Neural progenitor cell (in vitro differentiated cells): ENCODE results near the gene GCAT. TPM values are rescaled to one million over a fixed set of nuclear protein-coding genes. Genes with fewer than 3 reads are reported as not detected.

Experiments used
- DNase-seq: peaks from one replicate; pipeline ENCODE4 v3.0.0-alpha.2; 2016; ENCODE audit warnings: low spot score
- H2AFZ ChIP-seq: fragments of 200-600 bp; sonication (generic); replicated peaks from 2 replicates; pipeline ENCODE4 v1.6.1; 2016; ENCODE audit warnings: antibody characterized with exemption
- H3F3A ChIP-seq: fragments of 200-600 bp; sonication (generic); 2 replicates; pipeline ENCODE4 v1.6.1; 2016; ENCODE audit warnings: antibody characterized with exemption, low read depth
- H3K27ac ChIP-seq: fragments of 200-600 bp; sonication (generic); 2 replicates; pipeline ENCODE4 v1.5.1; 2016; ENCODE audit warnings: mild to moderate bottlenecking
- H3K27me3 ChIP-seq: fragments of 200-600 bp; sonication (generic); 2 replicates; pipeline ENCODE4 v1.6.1; 2016; ENCODE audit warnings: mild to moderate bottlenecking, moderate library complexity
- H3K36me3 ChIP-seq: fragments of 200-600 bp; sonication (generic); 2 replicates; pipeline ENCODE4 v1.5.1; 2016
- H3K4me1 ChIP-seq: fragments of 200-600 bp; sonication (generic); 2 replicates; pipeline ENCODE4 v1.6.1; 2016; ENCODE audit warnings: mixed run types
- H3K4me2 ChIP-seq: fragments of 200-600 bp; sonication (generic); 2 replicates; pipeline ENCODE4 v1.6.1; 2016
- H3K4me3 ChIP-seq: fragments of 200-600 bp; sonication (generic); 2 replicates; pipeline ENCODE4 v1.5.1; 2016
- H3K79me2 ChIP-seq: fragments of 200-600 bp; sonication (generic); 2 replicates; pipeline ENCODE4 v1.6.1; 2016; ENCODE audit warnings: low read depth
- H3K9ac ChIP-seq: fragments of 200-600 bp; sonication (generic); 2 replicates; pipeline ENCODE4 v1.6.1; 2016
- H3K9me3 ChIP-seq: fragments of 200-600 bp; sonication (generic); 2 replicates; pipeline ENCODE4 v1.5.1; 2016; ENCODE audit warnings: low read depth
- H4K20me1 ChIP-seq: fragments of 200-600 bp; sonication (generic); 2 replicates; pipeline ENCODE4 v1.6.1; 2016; ENCODE audit warnings: low read depth
- H3K27ac Mint-ChIP-seq: 3 replicates; pipeline ENCODE4 v1.8.0; 2021; ENCODE audit warnings: mixed read lengths
- H3K27me3 Mint-ChIP-seq: 2 replicates; pipeline ENCODE4 v1.8.0; 2022; ENCODE audit warnings: low read depth, mild to moderate bottlenecking, inconsistent platforms, moderate library complexity, mixed read lengths; ENCODE audit not compliant: insufficient read depth
- H3K36me3 Mint-ChIP-seq: 3 replicates; pipeline ENCODE4 v1.8.0; 2021; ENCODE audit warnings: mixed read lengths
- H3K4me1 Mint-ChIP-seq: 3 replicates; pipeline ENCODE4 v1.8.0; 2021; ENCODE audit warnings: mixed read lengths
- H3K4me3 Mint-ChIP-seq: 3 replicates; pipeline ENCODE4 v1.8.0; 2021; ENCODE audit warnings: mild to moderate bottlenecking, moderate library complexity, mixed read lengths
- H3K9me3 Mint-ChIP-seq: 3 replicates; pipeline ENCODE4 v1.8.0; 2020; ENCODE audit warnings: mixed read lengths
- EZH2 ChIP-seq: fragments of 200-600 bp; sonication (generic); IDR thresholded peaks from 2 replicates; pipeline ENCODE4 v1.6.1; 2017; ENCODE audit warnings: antibody characterized with exemption, mild to moderate bottlenecking, moderate library complexity
- EZH2phosphoT487 ChIP-seq: fragments of 200-600 bp; sonication (generic); IDR thresholded peaks from 2 replicates; pipeline ENCODE4 v1.6.1; 2017; ENCODE audit warnings: antibody characterized with exemption
- total RNA-seq: library from RNA; depleted of rRNA; stranded (reverse); fragments of >200 nt; gene quantifications from 2 replicates; pipeline ENCODE4 v1.2.3, GENCODE V29; 2015; ENCODE audit warnings: low replicate concordance
- TF ChIP-seq, protein P1 (sequence below): fragments of 200-600 bp; sonication (generic); IDR thresholded peaks from 2 replicates; pipeline ENCODE4 v1.5.1; 2017; ENCODE audit warnings: antibody characterized with exemption, mild to moderate bottlenecking

GCAT gene
- total RNA-seq, 1 donor from 2014 or later = 21.2 TPM

DNA sequence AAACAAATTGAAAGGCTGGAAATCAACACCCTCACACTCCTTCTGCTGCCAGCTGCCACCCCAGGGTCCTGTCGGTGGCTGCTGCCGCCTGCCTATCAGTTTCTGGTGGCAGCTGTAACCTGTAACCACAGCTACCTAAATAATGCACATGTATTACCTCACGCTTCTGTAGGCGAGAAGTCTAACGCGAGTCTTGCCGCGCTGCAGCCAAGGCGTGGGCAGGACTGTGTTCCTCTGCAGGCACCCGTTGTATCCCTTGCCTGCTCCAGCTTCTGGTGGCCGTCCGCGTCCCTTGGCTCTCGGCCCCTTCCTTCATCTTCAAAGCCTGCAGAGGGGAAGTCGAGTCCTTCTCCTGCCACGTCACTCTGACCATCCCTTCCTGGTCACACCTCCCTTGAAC is 44.1 kb upstream of the GCAT start:
- Histone ChIP-seq H2AFZ (no peak overlapping the region), H4K20me1 (peaks cover 6% of the 10 kb centered on the region), H3K9me3 (no peaks in the 10 kb centered on the region), H3F3A (no peaks in the 10 kb centered on the region), H3K27ac (no peak overlapping the region), H3K79me2 (no peaks in the 10 kb centered on the region), H3K4me2 (no peak overlapping the region), H3K36me3 (no peaks in the 10 kb centered on the region), H3K9ac (no peak overlapping the region), H3K4me1 (no peaks in the 10 kb centered on the region), H3K27me3 (no peaks in the 10 kb centered on the region), H3K4me3 (no peak overlapping the region)
- Mint-ChIP-seq H3K36me3 (peaks cover 18% of the 10 kb centered on the region), H3K4me3 (no peak overlapping the region), H3K27ac (no peak overlapping the region), H3K27me3 (peaks cover 6% of the 10 kb centered on the region), H3K4me1 (peaks cover 3% of the 10 kb centered on the region), H3K9me3 (no peaks in the 10 kb centered on the region)
- TF ChIP-seq EZH2phosphoT487 = no peak
- TF ChIP-seq, protein P1, sequence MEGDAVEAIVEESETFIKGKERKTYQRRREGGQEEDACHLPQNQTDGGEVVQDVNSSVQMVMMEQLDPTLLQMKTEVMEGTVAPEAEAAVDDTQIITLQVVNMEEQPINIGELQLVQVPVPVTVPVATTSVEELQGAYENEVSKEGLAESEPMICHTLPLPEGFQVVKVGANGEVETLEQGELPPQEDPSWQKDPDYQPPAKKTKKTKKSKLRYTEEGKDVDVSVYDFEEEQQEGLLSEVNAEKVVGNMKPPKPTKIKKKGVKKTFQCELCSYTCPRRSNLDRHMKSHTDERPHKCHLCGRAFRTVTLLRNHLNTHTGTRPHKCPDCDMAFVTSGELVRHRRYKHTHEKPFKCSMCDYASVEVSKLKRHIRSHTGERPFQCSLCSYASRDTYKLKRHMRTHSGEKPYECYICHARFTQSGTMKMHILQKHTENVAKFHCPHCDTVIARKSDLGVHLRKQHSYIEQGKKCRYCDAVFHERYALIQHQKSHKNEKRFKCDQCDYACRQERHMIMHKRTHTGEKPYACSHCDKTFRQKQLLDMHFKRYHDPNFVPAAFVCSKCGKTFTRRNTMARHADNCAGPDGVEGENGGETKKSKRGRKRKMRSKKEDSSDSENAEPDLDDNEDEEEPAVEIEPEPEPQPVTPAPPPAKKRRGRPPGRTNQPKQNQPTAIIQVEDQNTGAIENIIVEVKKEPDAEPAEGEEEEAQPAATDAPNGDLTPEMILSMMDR = no peak
- TF ChIP-seq EZH2 = no peak
- no peak for DNase-seq

DNA sequence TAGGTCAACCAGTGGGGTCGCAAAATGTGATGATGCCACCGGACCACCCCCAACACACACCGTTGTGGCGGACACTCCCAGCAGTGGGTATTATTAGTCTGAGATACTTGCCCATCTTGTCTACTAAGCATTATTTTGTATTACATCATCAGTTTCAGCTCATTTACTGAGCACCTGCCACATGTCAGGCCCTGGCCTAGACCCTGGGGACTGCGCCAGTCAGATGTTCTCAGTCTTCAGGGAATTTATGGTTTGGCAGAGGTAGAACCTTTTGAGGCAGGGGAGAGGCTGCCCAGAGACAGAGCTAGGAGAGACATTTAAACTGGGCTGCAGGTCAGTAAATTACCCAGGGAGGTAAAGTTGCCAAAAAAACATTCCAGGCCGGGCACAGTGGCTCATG is 43.1 kb upstream of the GCAT start:
- Histone ChIP-seq H3K27ac (no peak overlapping the region), H3K36me3 (no peaks in the 10 kb centered on the region)
- H3K27ac Mint-ChIP-seq = no peak overlapping the region

DNA sequence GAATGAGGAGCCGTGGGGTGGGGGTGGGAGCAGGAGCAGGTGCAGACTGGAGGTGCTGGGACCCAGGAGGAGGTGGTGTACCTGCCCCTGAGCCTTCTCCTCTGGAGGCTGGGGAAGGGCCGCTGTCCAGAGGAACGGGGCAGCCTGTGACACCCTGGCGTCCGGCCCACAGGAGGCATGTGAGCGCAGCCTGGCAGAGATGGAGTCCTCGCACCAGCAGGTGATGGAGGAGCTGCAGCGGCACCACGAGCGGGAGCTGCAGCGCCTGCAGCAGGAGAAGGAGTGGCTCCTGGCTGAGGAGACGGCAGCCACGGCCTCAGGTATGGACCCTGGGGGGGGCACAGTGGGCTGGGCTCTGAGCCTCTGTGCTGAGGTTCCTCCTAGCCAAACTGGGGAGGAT is 42.2 kb upstream of the GCAT start:
- Histone ChIP-seq H2AFZ (no peak overlapping the region), H3K4me2 (no peak overlapping the region), H3K27ac (no peak overlapping the region), H4K20me1 (peaks cover 6% of the 10 kb centered on the region), H3F3A (no peaks in the 10 kb centered on the region), H3K36me3 (no peaks in the 10 kb centered on the region), H3K4me1 (no peaks in the 10 kb centered on the region), H3K4me3 (no peak overlapping the region), H3K79me2 (no peaks in the 10 kb centered on the region), H3K9me3 (no peaks in the 10 kb centered on the region), H3K27me3 (no peaks in the 10 kb centered on the region), H3K9ac (no peak overlapping the region)
- H3K4me3 Mint-ChIP-seq = no peak overlapping the region
- DNase-seq = no peak
- peaks cover 3% of the 10 kb centered on the region for H3K4me1 Mint-ChIP-seq
- peaks cover 12% of the 10 kb centered on the region for H3K36me3 Mint-ChIP-seq
- H3K27me3 Mint-ChIP-seq = peaks cover 4% of the 10 kb centered on the region
- no peak for TF ChIP-seq EZH2phosphoT487
- TF ChIP-seq EZH2 = no peak
- TF ChIP-seq, protein P1 = no peak
- H3K9me3 Mint-ChIP-seq = no peaks in the 10 kb centered on the region
- no peak overlapping the region for H3K27ac Mint-ChIP-seq

More for the DNA sequence above, 43.1 kb upstream of the GCAT start:
- H3K4me1 Mint-ChIP-seq = peaks cover 3% of the 10 kb centered on the region
- DNase-seq = no peak
- Histone ChIP-seq H3K79me2 (no peaks in the 10 kb centered on the region), H3F3A (no peaks in the 10 kb centered on the region), H4K20me1 (peaks cover 6% of the 10 kb centered on the region), H2AFZ (no peak overlapping the region), H3K27me3 (no peaks in the 10 kb centered on the region), H3K9ac (no peak overlapping the region), H3K4me3 (no peak overlapping the region), H3K9me3 (no peaks in the 10 kb centered on the region), H3K4me2 (no peak overlapping the region), H3K4me1 (no peaks in the 10 kb centered on the region)
- H3K9me3 Mint-ChIP-seq = no peaks in the 10 kb centered on the region
- H3K36me3 Mint-ChIP-seq = peaks cover 18% of the 10 kb centered on the region
- H3K27me3 Mint-ChIP-seq = peaks cover 6% of the 10 kb centered on the region
- no peak overlapping the region for H3K4me3 Mint-ChIP-seq
- TF ChIP-seq EZH2phosphoT487 (no peak), EZH2 (no peak)
- TF ChIP-seq, protein P1 = no peak
